ENCODE results near the gene PI16.

Gene PI16

DNA sequence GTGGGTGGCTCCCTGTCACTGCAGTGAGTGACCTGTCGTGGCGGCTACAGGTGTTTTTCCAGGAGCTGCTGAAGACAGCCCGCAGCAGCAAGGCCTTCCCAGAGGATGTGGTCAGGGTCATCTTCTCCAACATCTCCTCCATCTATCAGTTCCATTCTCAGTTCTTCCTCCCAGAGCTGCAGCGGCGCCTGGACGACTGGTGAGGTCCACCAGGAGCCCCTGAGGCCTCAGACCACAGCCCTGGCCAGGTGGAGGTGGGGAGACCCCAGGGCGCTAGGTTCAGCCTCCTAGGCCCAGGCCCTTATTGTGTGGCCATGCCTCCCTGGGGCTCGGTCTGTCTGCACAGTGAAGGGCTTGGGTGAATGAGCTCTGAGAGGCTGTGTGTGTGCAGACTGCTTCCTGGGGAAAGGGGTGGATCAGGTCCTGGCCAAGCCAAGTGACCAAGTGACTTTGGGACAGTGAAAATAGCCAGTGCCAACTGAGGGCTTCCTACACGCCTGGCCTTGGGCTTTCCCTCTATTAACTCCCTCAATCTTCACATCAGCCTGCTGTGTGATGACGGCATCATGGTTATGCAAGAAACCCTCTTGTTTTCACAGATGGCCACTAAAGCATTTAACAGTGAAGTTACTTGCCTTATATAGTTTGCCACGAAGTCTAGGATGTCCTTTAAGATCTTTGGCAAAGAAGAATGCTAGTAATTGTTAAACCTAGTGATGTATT is 57.3 kb downstream of the PI16 start:
- no peak overlapping the region for H3K27ac ChIP-seq
- TF ChIP-seq ZFX (IDR thresholded peaks at IDR 0.05; ENCODE audit: borderline replicate concordance) (no peak), CTCF (IDR thresholded peaks at IDR 0.05) (no peak)

DNA sequence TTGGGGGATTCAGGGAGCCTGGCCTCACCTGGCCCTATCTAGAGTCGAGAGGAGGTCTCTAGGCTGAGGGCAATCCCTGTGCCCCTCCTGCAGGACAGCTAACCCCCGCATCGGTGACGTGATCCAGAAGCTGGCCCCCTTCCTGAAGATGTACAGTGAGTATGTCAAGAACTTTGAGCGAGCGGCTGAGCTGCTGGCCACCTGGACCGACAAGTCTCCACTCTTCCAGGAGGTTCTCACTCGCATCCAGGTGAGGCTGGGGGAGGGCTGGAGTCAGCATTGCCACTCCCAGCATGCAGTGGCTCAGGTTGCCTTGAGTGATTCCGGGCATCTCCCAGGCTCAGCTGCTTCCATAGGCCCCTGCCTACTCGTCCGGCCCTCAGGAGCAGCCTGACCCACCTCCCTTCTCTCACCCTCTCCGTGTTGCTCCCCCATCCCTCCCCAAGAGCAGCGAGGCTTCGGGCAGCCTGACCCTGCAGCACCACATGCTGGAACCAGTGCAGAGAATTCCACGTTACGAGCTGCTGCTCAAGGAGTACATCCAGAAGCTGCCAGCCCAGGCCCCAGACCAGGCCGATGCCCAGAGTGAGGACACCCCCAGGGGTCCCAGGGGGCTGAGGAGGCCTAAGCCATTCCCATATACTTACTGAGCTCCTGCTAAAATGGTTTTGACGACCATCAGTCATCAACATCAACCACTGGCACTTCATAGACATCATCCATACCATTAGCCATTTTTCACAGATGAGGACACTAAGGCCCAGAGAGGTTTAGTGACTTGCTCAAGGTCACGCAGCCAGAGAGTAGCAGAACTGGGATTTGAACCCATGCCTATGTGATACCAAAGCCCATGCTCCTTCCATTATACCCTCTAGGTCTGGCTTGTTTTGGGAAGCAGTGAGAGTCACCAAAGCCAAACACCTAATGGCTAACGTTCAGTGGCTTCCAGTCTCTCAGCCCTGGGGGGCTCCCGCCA is 59.3 kb downstream of the PI16 start:
- TF ChIP-seq CTCF (IDR thresholded peaks at IDR 0.05) (no peak), ZFX (IDR thresholded peaks at IDR 0.05; ENCODE audit: borderline replicate concordance) (no peak)
- no peak overlapping the region for H3K27ac ChIP-seq

Data from 22Rv1 (cell line).